GM12878 (cell line): ENCODE data around the gene PRRC2A. TPM values are rescaled to one million over a fixed set of nuclear protein-coding genes. Genes with fewer than 3 reads are reported as not detected.

Experiments
- ATAC-seq: fragments of 200-7000 bp; cut with Tn5 transposase; 3 replicates; pipeline ENCODE4 v1.9.1; 2020; ENCODE audit warnings: mild to moderate bottlenecking, moderate library complexity
- Bru-seq: library from RNA; stranded (reverse); fragments of 400-500 nt; gene quantifications from one replicate; lab custom pipeline; 2021; lab: Mats Ljungman, UMichigan
- BruChase-seq, 2 experiments: library from RNA; stranded (reverse); fragments of 400-500 nt; gene quantifications; one replicate each; lab custom pipeline; 2021; lab: Mats Ljungman, UMichigan
- BruUV-seq: library from RNA; stranded (reverse); fragments of 400-500 nt; replicated peaks from 2 replicates; lab custom pipeline; 2021; lab: Mats Ljungman, UMichigan
- CTCF ChIA-PET: fragments of 300-600 bp; sonication (Branson Sonifier 250); formaldehyde crosslinking; extraction: SDS; loops from one replicate; lab custom pipeline; 2021; ENCODE audit warnings: inconsistent platforms; lab: Yijun Ruan, JAX
- POLR2A ChIA-PET: fragments of 350-600 bp; formaldehyde crosslinking; extraction: SDS; loops from one replicate; lab custom pipeline; 2021; ENCODE audit warnings: inconsistent platforms; lab: Charles Lee
- RAD21 ChIA-PET: fragments of 300-600 bp; sonication (Branson Sonifier 250); formaldehyde crosslinking; loops from one replicate; lab custom pipeline; 2023; ENCODE audit warnings: antibody characterized with exemption; ENCODE audit not compliant: unreplicated experiment; lab: Charles Lee
- SMC1A ChIA-PET: fragments of 300-600 bp; sonication (Branson Sonifier 250); formaldehyde crosslinking; loops from one replicate; lab custom pipeline; 2023; ENCODE audit not compliant: unreplicated experiment, uncharacterized antibody; lab: Charles Lee
- DNase-seq: peaks from one replicate; pipeline ENCODE4 v3.0.0-alpha.2; 2011; ENCODE audit warnings: low read depth, low spot score
- FAIRE-seq: peaks from 3 replicates; lab custom pipeline; 2011; peaks lifted over from hg19 to GRCh38; lab: Jason Lieb, UNC
- H2AFZ ChIP-seq: 2 replicates; pipeline ENCODE4 v1.6.0; 2011; ENCODE audit warnings: low read depth, low read length, control low read depth; ENCODE audit not compliant: control insufficient read depth
- H3K27ac ChIP-seq: 2 replicates; pipeline ENCODE4 v1.5.1; 2011; ENCODE audit warnings: control low read depth; ENCODE audit not compliant: control insufficient read depth, insufficient read depth
- H3K27me3 ChIP-seq, 2 experiments: replicated peaks in 1 of 2; 2 replicates each; pipeline versions ENCODE4 v1.6.0 to v1.6.1; 2011; ENCODE audit warnings: low read length in 1 of 2; ENCODE audit not compliant: control insufficient read depth in 2 of 2, insufficient read depth in 2 of 2
- H3K36me3 ChIP-seq, 2 experiments: 2 replicates each; pipeline ENCODE4 v1.5.1; 2011; ENCODE audit warnings: low read length in 1 of 2; ENCODE audit not compliant: control insufficient read depth in 2 of 2, insufficient read depth in 2 of 2
- H3K4me1 ChIP-seq: 2 replicates; pipeline ENCODE4 v1.6.1; 2011; ENCODE audit warnings: mild to moderate bottlenecking, low read length, moderate library complexity, mixed read lengths; ENCODE audit not compliant: control insufficient read depth, insufficient read depth
- H3K4me2 ChIP-seq: 2 replicates; pipeline ENCODE4 v1.6.0; 2011; ENCODE audit warnings: control low read depth; ENCODE audit not compliant: control insufficient read depth, insufficient read depth
- H3K4me3 ChIP-seq: fragments of 200-600 bp; sonication (generic); 2 replicates; pipeline ENCODE4 v1.5.1; 2016
- H3K79me2 ChIP-seq: 2 replicates; pipeline ENCODE4 v1.6.0; 2011; ENCODE audit warnings: low read length; ENCODE audit not compliant: control insufficient read depth, insufficient read depth
- H3K9ac ChIP-seq: 2 replicates; pipeline ENCODE4 v1.8.0; 2011; ENCODE audit warnings: low read length, control low read depth, mixed read lengths; ENCODE audit not compliant: control insufficient read depth, insufficient read depth
- H3K9me3 ChIP-seq: replicated peaks from 3 replicates; pipeline ENCODE4 v1.5.1; 2011; ENCODE audit warnings: mild to moderate bottlenecking, low read length; ENCODE audit not compliant: control insufficient read depth, insufficient read depth
- H4K20me1 ChIP-seq: 2 replicates; pipeline ENCODE4 v1.6.0; 2011; ENCODE audit not compliant: control insufficient read depth, insufficient read depth
- ASH2L ChIP-seq: fragments of 300-600, 200-600 bp; sonication (generic); IDR thresholded peaks from 2 replicates; pipeline ENCODE4 v1.6.1; 2017; ENCODE audit warnings: low read depth, mild to moderate bottlenecking, borderline replicate concordance
- ATF3 ChIP-seq: IDR thresholded peaks from 2 replicates; pipeline ENCODE4 v1.6.1; 2011; ENCODE audit warnings: low read depth, mild to moderate bottlenecking, low read length, moderate library complexity, borderline replicate concordance; ENCODE audit errors: extremely low read depth
- BACH1 ChIP-seq: fragments of 450-650 bp; IDR thresholded peaks from 2 replicates; pipeline ENCODE4 v1.6.1; 2017; ENCODE audit warnings: mild to moderate bottlenecking, borderline replicate concordance
- CREB1 ChIP-seq: IDR thresholded peaks from 2 replicates; pipeline ENCODE4 v1.6.1; 2012; ENCODE audit warnings: low read depth, mild to moderate bottlenecking, inconsistent platforms
- CTCF ChIP-seq, 3 experiments: IDR thresholded peaks in 2 of 3; conservative IDR thresholded peaks in 1 of 3; 2 replicates each; pipeline ENCODE4 v1.5.1; 2011; ENCODE audit warnings: low read depth in 3 of 3, low read length in 3 of 3, mild to moderate bottlenecking in 3 of 3, control low read depth in 2 of 3, moderate library complexity in 2 of 3, inconsistent platforms in 1 of 3, mixed read lengths in 1 of 3; ENCODE audit not compliant: control insufficient read depth in 2 of 3, insufficient read depth in 1 of 3; ENCODE audit errors: extremely low read depth in 1 of 3
- HSF1 ChIP-seq: fragments of 150-350 bp; IDR thresholded peaks from 2 replicates; pipeline ENCODE4 v1.6.1; 2014; ENCODE audit warnings: mild to moderate bottlenecking, low read depth, low read length
- NFYA ChIP-seq: IDR thresholded peaks from 2 replicates; pipeline ENCODE4 v1.6.1; 2011; ENCODE audit warnings: low read depth, mild to moderate bottlenecking, low read length, improper control_type of control experiment, borderline replicate concordance
- RELB ChIP-seq: fragments of 450-650 bp; IDR thresholded peaks from 2 replicates; pipeline ENCODE4 v1.6.1; 2017; ENCODE audit warnings: low read depth, mild to moderate bottlenecking, moderate library complexity
- RUNX3 ChIP-seq: IDR thresholded peaks from 2 replicates; pipeline ENCODE4 v1.6.1; 2012; ENCODE audit warnings: low read length, inconsistent platforms
- SPI1 ChIP-seq: IDR thresholded peaks from 2 replicates; pipeline ENCODE4 v1.6.1; 2011; ENCODE audit warnings: low read depth, mild to moderate bottlenecking, low read length, moderate library complexity, borderline replicate concordance; ENCODE audit not compliant: insufficient read depth
- ZNF217 ChIP-seq: fragments of 450-650 bp; IDR thresholded peaks from 2 replicates; pipeline ENCODE4 v1.6.1; 2017; ENCODE audit warnings: antibody characterized with exemption, mild to moderate bottlenecking
- ZNF274 ChIP-seq: IDR thresholded peaks from one replicate; pipeline ENCODE4 v1.8.0; 2011; ENCODE audit not compliant: insufficient read length, insufficient read depth
- WGBS: methylation state at CpG from one replicate; pipeline ENCODE4 v1.1.6; 2016; ENCODE audit warnings: low lambda C conversion rate; ENCODE audit not compliant: insufficient replicate concordance, insufficient coverage; ENCODE audit errors: missing lambda C conversion rate; 5-methylcytosine and 5-hydroxymethylcytosine counted together
- in situ Hi-C: fragments of 300-500 bp; cut with MboI; formaldehyde crosslinking; loops from 9 replicates; pipeline ENCODE4 v1.14.3; 2018; ENCODE audit warnings: mixed read lengths
- intact Hi-C: fragments of 100-400 bp; cut with micrococcal nuclease; formaldehyde crosslinking; loops from one replicate; pipeline ENCODE4 v1.14.2; 2022; ENCODE audit not compliant: unreplicated experiment
- long read RNA-seq, 2 experiments: library from polyadenylated mRNA; unstranded; transcript quantifications; one replicate each; pipeline ENCODE4 v2.0.0, GENCODE V29; 2019 to 2020
- polyA minus RNA-seq, 3 experiments: library from RNA; depleted of rRNA, polyadenylated mRNA; stranded (reverse); fragments of >200 nt; gene quantifications; 2 replicates each; pipeline ENCODE4 v1.2.3, GENCODE V29; 2011
- polyA plus RNA-seq, 11 experiments: library from polyadenylated mRNA; depleted of rRNA in 4 of 11; unstranded in 6 of 11; stranded (reverse) in 5 of 11; fragments of >200 nt; fragmentation: Nextera tagmentation in 4 of 11; fragmentation: Illumina TruSeq in 1 of 11; extraction: Ambion mirVana in 4 of 11; extraction: Trizol in 1 of 11; gene quantifications; 1 replicate in 1 of 11; 2 replicates in 10 of 11; pipeline versions ENCODE4 v1.2.1 to v1.2.3, GENCODE V29; 2011 to 2016; ENCODE audit warnings: inconsistent platforms in 2 of 11, missing spikeins in 2 of 11, low read depth in 1 of 11
- total RNA-seq, 4 experiments: library from RNA; depleted of rRNA in 3 of 4; stranded (reverse); fragments of >200 nt in 3 of 4; fragmentation: Illumina TruSeq in 1 of 4; extraction: Trizol in 1 of 4; gene quantifications; 2 replicates each; pipeline versions ENCODE4 v1.2.1 to v1.2.3, GENCODE V29; 2013 to 2021

Gene PRRC2A
- 183 and 194 TPM in 2 replicates for total RNA-seq (2013; cell fraction: nucleolus; rRNA removed)
- total RNA-seq (2014; rRNA removed) (47.4 and 61.4 TPM in 2 replicates), total RNA-seq (2014; rRNA removed; fragmentation: Illumina TruSeq; extraction: Trizol) (37.9 and 44.0 TPM in 2 replicates), total RNA-seq (2021) (231 and 244 TPM in 2 replicates), polyA plus RNA-seq (2011; rRNA removed) (19.5 and 30.9 TPM in 2 replicates), polyA plus RNA-seq (2014; fragmentation: Illumina TruSeq; extraction: Trizol) (58.9 and 95.9 TPM in 2 replicates), polyA plus RNA-seq (2014; fragmentation: Nextera tagmentation; extraction: Ambion mirVana) (1 to 10 TPM in 1 of 2 experiments, under 1 TPM in 1; 0.40 to 2.3 TPM), polyA plus RNA-seq (2014; rRNA removed) (111 and 138 TPM in 2 replicates), polyA plus RNA-seq (2016; fragmentation: Nextera tagmentation; extraction: Ambion mirVana) (10 to 100 TPM; 61.1 to 65.4 TPM), polyA minus RNA-seq (2011; rRNA and poly(A)+ RNA removed) (14.7 and 36.0 TPM in 2 replicates), Bru-seq, nascent RNA (percentile 96 among the genes with signal in this experiment), BruChase-seq, experiment 1, labeled RNA remaining after a 6-hour chase (percentile 99 among the genes with signal in this experiment), BruChase-seq, experiment 2, labeled RNA remaining after a 2-hour chase (percentile 97 among the genes with signal in this experiment)
- polyA plus RNA-seq (2011; ENCODE audit: low read depth) = 60.4 TPM
- polyA plus RNA-seq (2011; cell fraction: cytosol; rRNA removed) = 40.9 and 41.6 TPM in 2 replicates
- polyA plus RNA-seq (2011; cell fraction: nucleus; rRNA removed) = 213 and 263 TPM in 2 replicates
- polyA plus RNA-seq (2012) = 128 and 149 TPM in 2 replicates
- 47.2 and 58.9 TPM in 2 replicates for polyA minus RNA-seq (2011; cell fraction: cytosol; rRNA and poly(A)+ RNA removed)
- 59.4 and 109 TPM in 2 replicates for polyA minus RNA-seq (2011; cell fraction: nucleus; rRNA and poly(A)+ RNA removed)
- long read RNA-seq, experiment 1, partial matches to known transcripts = 3 of 6 reads
- long read RNA-seq, experiment 1, other reads (novel, unspliced or antisense) = 0 of 6 reads
- long read RNA-seq, experiment 2 = 0 reads

GRCh38 chr6:31620586-31621319 is at the start of gene PRRC2A:
TSS of gene PRRC2A (plus strand) at chr6:31620715. CDS start at chr6:31622790, 2,075 bp downstream.
- POLR2A ChIA-PET = interaction anchor here (0.6 to 5.2 kb wide), 11 partner anchors 11 to 201 kb away, joined by 3 to 58 read pairs (median 3); partner anchors contain the start of genes APOM, BAG6, C6orf47 and CLIC1
- SMC1A ChIA-PET = interaction anchor here (0.8 to 2.9 kb wide), 12 partner anchors 11 to 209 kb away, joined by 3 to 15 read pairs (median 6); partner anchors contain the start of genes BAG6, C6orf47, DDX39B and GPANK1
- Histone ChIP-seq H2AFZ (peak within 1 kb of the TSS; percentile 77), H3K27me3 (no peaks in the 10 kb centered on the region), H3K4me1 (peaks cover 13% of the 10 kb centered on the region), H3K79me2 (peaks cover 48% of the 10 kb centered on the region), H3K4me2 (peak within 1 kb of the TSS; percentile 80), H3K9ac (peak within 1 kb of the TSS; percentile 99), H4K20me1 (peaks cover 4% of the 10 kb centered on the region; the same call in 1 of the 2 replicates), H3K4me3 (peak within 1 kb of the TSS; percentile 86), H3K27ac (peak within 1 kb of the TSS; percentile 98), H3K36me3 (peaks cover 17 to 27% of the 10 kb centered on the region in 2 experiments), H3K9me3 (no peaks in the 10 kb centered on the region)
- CTCF ChIA-PET = interaction anchor here (0.7 to 3.0 kb wide), 3 partner anchors 22 to 24 kb away, joined by 3 to 17 read pairs (median 4); no protein-coding TSS in a partner anchor
- 2% methylated on average over 17 of the region's 67 CpGs for WGBS
- intact Hi-C loops = loop anchor here (1.0 kb wide), 2 partner anchors 32 to 45 kb away; partner anchors contain the start of gene BAG6
- no TSS peak for BruUV-seq
- no peak for DNase-seq
- RAD21 ChIA-PET = no interaction called here
- FAIRE-seq = peak; percentile 23
- ATAC-seq = peak; percentile 77
- in situ Hi-C loops = no loop called here
- TF ChIP-seq NFYA = no peak
- peak; percentile 52 for TF ChIP-seq BACH1
- TF ChIP-seq HSF1 = no peak
- TF ChIP-seq ATF3 = no peak
- TF ChIP-seq CTCF (IDR thresholded peaks at IDR 0.05 in 2 of 3, conservative IDR thresholded peaks at IDR 0.05 in 1 of 3; ENCODE audit: control insufficient read depth in 2 of 3, extremely low read depth in 1 of 3, insufficient read depth in 1 of 3, low read depth in 3 of 3, low read length in 3 of 3) = no peak
- no peak for TF ChIP-seq SPI1
- TF ChIP-seq ZNF274 = no peak
- no peak for TF ChIP-seq CREB1
- TF ChIP-seq ASH2L = no peak
- TF ChIP-seq RUNX3 = peak; percentile 26; the same call in 1 of the 2 replicates
- 0 out of 2 replicates have a peak, but pooled peaks have one; percentile 21 for TF ChIP-seq ZNF217
- TF ChIP-seq RELB = no peak
